GM19238 (cell line): ENCODE data around the gene CCDC201.
A peak's percentile ranks its signal among the peaks of the same experiment; 100 is the strongest.

Source experiments
- DNase-seq: peaks from one replicate; pipeline ENCODE4 v3.0.0; 2011; ENCODE audit warnings: low spot score; ENCODE audit not compliant: insufficient read length

CCDC201 gene, protein sequence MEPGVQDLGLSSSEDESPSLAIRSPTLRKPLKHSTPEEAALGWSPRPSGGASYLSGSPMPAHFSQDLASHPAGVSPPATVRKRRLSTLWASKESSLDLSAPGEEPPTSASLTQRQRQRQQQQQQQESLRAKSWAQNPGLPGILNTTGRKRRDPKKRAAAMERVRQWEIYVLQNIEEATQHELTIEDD

DNA sequence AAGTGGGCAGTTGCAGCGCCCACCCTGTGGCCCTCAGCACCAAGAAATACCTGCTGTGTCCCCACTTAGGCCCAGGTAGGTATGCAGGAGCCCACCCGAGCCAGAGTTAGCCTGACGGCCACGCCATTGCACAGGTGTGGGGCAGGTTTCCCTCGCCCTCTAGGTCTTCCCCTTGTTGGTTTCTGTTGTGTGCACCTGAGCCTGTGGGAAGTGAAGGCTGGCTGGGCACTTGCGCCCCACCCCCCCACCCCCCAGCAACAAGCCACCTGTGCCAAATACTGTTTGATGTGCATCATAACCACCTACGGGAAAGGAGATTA is at the start of gene CCDC201:
TSS of gene CCDC201 (minus strand) at position 48 of the 320 bp plus-strand sequence. CDS start 75 bp downstream, outside the sequence.
- no peak for DNase-seq

GRCh38 chr7:45921699-45922519 is 49.0 kb upstream of the CCDC201 start:
- no peak for DNase-seq

DNA sequence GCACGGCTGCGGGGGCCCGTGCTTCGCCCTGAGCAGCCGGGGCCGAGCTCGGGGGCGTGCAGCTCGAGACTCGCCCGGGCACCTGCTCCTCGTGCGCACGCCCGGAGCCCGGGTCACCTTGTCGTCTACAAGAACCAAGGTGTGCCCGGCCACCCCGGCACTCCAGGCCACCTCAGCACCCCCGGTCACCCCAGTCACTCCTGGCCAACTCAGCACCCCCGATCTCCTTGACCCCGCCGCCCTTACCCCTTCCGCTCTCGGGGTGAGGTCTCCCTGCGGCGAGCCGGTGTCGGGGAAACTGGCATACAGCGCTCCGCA is 48.5 kb upstream of the CCDC201 start:
- DNase-seq = no peak

GRCh38 chr7:45920502-45921380 is 47.9 kb upstream of the CCDC201 start, which contains the start of gene IGFBP3:
TSS of gene IGFBP3 (minus strand) at chr7:45921272. CDS start at chr7:45921140, 132 bp downstream.
- DNase-seq = no peak

- DNase-seq = no peak
Observed at GRCh38 chr7:45919993-45920459, 47.1 kb upstream of the CCDC201 start.

GRCh38 chr7:45919231-45919784 is 46.4 kb upstream of the CCDC201 start:
- DNase-seq = no peak

DNA sequence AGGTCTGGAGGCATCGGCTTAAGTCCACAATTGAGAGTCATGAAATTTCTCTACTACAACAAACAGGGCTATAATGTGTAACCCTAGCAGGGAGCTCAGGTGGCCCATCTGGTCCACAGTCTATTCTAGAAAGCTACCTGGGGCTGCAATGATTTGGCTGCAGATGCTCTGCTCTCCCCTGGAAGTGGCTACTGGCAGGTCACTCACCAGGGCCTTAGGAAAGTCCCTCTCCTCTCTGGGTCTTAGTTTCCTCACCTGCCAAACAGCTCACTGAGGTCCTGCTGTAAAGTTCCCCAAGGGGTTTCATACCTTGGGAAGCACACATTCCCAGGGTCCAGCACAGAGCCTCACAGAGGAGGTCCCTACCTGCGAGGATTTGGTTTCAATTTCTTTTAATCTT is 45.7 kb upstream of the CCDC201 start:
- DNase-seq = no peak

GRCh38 chr7:45917658-45918057 is 44.8 kb upstream of the CCDC201 start:
- DNase-seq = peak; percentile 64

GRCh38 chr7:45917064-45917463 is 44.2 kb upstream of the CCDC201 start:
- DNase-seq = no peak

GRCh38 chr7:45915606-45916005 is 42.7 kb upstream of the CCDC201 start:
- DNase-seq = no peak

- DNase-seq = no peak
Observed at GRCh38 chr7:45914911-45915310, 42.0 kb upstream of the CCDC201 start.

GRCh38 chr7:45912972-45913371 is 40.1 kb upstream of the CCDC201 start:
- no peak for DNase-seq

DNA sequence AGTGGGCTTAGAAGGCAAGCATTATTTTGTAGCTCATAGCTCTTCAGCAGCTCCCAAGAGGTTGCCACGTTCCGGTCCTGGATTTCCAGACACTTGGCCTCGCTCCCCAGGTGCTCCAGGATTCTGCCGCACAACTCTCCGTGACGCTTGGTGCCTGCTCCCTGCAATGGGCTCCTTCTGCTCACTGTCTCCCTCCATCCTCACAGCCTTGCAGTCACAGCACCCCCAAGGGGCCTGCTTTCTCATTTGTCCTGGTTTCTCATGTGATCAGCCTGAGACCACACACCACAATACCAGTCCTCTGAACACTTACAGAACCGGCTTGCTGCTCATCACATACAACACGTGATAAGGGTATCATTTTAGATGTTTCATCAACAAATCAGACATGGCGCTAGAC is 38.4 kb upstream of the CCDC201 start:
- DNase-seq = no peak

DNA sequence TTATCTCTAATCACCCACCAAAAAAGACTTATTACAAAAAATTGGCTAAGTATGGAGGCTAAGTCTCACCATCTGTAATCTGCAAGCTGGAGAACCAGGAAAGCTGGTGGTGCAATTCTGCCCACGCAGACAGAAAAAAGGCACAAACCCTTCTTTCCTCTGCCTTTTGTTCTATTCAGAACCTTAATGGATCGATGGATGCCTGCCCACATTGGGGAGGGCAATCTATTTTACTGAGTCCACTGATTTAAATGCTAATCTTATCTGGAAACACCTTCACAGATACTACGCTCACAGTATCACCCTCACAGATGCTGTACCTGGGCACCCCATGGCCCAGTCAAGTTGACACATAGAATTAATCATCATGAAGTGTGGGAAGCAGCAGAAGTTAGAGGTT is 38.0 kb upstream of the CCDC201 start:
- no peak for DNase-seq

DNA sequence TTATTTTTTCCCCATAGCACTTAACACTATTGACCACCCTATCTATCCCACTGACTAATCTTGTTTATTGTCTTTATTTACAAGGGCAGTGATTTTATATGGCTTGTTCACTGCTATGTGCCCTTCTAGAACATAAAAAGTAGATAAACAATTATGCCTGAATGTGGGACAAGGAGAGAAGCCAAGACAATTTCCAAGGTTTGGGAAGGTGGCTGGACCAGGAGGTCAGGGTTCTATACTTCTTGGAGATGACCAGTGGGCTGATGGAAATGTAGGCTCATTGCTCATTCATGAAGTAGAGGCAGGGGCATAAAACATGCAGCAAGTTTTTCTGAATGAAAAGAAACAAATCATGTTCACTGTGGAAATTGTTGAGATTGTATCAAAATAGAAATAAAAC is 36.7 kb upstream of the CCDC201 start:
- DNase-seq = no peak

DNA sequence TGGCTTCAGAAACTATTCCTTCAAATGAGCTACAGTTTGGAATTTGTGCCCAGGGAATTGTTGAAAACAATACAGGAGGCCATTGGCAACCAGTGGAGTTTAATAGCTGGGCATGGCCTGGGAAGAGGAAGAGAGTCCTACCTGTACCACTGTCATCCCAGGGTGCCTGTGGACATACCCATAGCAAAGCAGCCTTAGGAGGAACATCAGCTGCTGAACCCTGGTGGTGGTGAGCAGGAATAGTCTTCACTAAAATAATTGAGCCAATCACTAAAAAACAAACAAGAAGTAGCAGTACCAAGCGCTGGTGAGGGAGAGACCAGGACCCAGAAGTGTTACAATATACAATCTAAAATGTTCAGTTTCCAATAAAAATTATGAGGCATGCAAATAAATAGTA is 29.9 kb upstream of the CCDC201 start:
- no peak for DNase-seq

DNA sequence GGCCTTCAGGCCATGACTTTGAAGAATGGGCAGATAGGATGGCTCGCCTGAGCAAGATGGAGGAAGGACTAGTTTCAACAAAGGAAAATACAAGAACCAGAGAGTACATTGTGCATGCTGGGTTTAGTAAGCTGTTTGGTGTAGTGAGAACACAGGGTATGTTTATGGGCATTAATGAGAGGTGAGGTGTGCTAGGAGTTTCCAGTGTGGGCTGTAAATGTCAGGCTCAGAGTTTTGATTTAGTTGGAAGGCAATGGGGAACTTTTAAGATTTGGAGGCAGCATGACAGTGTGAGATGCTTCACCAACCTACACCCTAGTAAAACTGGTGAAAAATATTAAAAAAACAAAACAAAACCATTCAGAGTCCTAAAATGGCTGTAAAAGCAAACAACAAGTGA is 28.7 kb upstream of the CCDC201 start:
- DNase-seq = no peak

DNA sequence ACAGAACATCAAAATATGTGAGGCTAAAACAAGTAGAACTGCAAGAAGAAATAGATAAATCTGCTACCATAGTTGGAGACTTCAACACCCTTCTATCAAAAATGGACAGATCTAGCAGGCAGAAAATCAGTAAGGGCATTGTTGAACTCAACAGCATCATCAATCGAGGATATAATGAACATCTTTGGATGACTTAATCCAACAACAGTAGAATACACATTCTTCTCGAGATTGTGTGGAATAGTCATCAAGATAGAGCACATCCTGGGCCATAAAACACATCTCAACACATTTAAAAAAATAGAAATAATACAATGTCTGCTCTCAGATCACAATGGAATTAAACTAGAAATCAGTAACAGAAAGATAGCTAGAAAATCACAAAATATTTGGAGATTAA is 25.3 kb upstream of the CCDC201 start:
- DNase-seq = no peak

DNA sequence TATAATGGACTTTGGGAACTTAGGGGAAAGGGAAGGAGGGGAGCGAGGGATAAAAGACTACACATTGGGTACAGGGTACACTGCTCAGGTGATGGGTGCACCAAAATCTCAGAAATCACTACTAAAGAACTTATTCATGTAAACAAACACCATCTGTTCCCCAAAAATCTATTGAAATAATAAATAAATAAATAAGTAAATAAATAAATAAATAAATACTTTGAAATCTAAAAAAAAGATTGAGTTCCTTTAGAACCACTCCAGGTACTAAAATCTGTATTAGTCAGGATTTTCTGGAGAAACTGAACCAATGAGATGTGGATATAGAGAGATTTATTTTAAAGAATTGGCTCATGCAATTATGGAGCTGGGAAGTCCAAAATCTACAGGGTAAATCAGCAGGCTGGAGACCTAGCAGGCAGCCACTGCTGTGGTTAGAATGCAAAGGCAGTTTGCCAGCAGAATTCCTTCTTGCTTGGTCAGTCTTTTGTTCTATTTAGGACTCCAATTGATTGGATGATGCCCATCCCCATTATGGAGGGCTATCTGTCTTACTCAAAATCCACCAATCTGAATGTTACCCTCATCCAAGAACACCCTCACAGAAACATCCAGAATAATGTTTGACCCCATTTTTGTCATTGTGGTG is 24.3 kb upstream of the CCDC201 start:
- DNase-seq = no peak

DNA sequence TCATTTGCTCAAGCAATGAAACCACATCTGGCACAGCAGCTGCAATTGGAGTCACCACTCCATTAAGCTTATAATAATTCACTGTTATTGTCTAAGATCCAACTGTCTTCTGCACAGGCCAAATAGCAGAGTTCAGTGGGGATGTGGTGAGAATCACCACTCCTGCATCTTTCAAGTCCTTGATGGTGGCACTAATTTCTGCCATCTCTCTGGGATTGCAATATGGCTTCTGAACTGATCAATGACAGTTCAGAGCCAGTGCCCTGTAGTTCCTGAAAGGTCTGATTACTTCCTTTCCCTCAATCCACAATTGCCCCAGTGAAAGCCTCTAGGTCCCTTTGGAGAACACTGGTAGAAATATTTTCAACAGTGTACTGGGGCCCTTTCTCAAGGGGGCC is 21.8 kb upstream of the CCDC201 start:
- DNase-seq = no peak

- no peak for DNase-seq
Observed at GRCh38 chr7:45893996-45894664, 21.2 kb upstream of the CCDC201 start.
